Neural cell (in vitro differentiated cells): Measurements from ENCODE around the gene SLC43A3. TPM values are rescaled to one million over a fixed set of nuclear protein-coding genes. Genes with fewer than 3 reads are reported as not detected.

Experiments used
- H2AFZ ChIP-seq: fragments of 200-600, 300-800 bp; sonication (generic), shearing (Covaris generic); 2 replicates; pipeline ENCODE4 v1.6.0; 2014; ENCODE audit warnings: low read depth, mild to moderate bottlenecking, antibody characterized with exemption, low read length, moderate library complexity
- H3F3A ChIP-seq: fragments of 200-600 bp; shearing (Covaris generic); 2 replicates; pipeline ENCODE4 v1.6.1; 2016; ENCODE audit warnings: mild to moderate bottlenecking, moderate library complexity, mixed read lengths, antibody characterized with exemption, low read length; ENCODE audit not compliant: insufficient read depth, poor library complexity, severe bottlenecking
- H3K27ac ChIP-seq: fragments of 200-600, 300-800 bp; sonication (generic), shearing (Covaris generic); 2 replicates; pipeline ENCODE4 v1.5.1; 2014; ENCODE audit warnings: mild to moderate bottlenecking, low read length, moderate library complexity
- H3K27me3 ChIP-seq: fragments of 300-800, 200-600 bp; sonication (generic), shearing (Covaris generic); 2 replicates; pipeline ENCODE4 v1.6.0; 2014; ENCODE audit warnings: mild to moderate bottlenecking, low read depth, low read length, moderate library complexity; ENCODE audit not compliant: insufficient read depth
- H3K36me3 ChIP-seq: fragments of 300-800, 200-600 bp; sonication (generic), shearing (Covaris generic); 2 replicates; pipeline ENCODE4 v1.5.1; 2014; ENCODE audit warnings: mild to moderate bottlenecking, antibody characterized with exemption, low read length, moderate library complexity; ENCODE audit not compliant: insufficient read depth
- H3K4me2 ChIP-seq: fragments of 300-800, 200-600 bp; sonication (generic), shearing (Covaris generic); 2 replicates; pipeline ENCODE4 v1.6.0; 2014; ENCODE audit warnings: mild to moderate bottlenecking, low read length
- H3K4me3 ChIP-seq: fragments of 300-800, 200-600 bp; sonication (generic), shearing (Covaris generic); 2 replicates; pipeline ENCODE4 v1.5.1; 2014; ENCODE audit warnings: mild to moderate bottlenecking, low read length, moderate library complexity
- H3K79me2 ChIP-seq: fragments of 200-600 bp; shearing (Covaris generic); replicated peaks from 2 replicates; pipeline ENCODE4 v1.6.0; 2014; ENCODE audit warnings: mild to moderate bottlenecking, low read length, moderate library complexity; ENCODE audit not compliant: insufficient read depth
- H3K9ac ChIP-seq: fragments of 300-800, 200-600 bp; sonication (generic), shearing (Covaris generic); 2 replicates; pipeline ENCODE4 v1.6.1; 2016; ENCODE audit warnings: mild to moderate bottlenecking, low read length, mixed read lengths
- H3K9me2 ChIP-seq: fragments of 200-600 bp; shearing (Covaris generic); 2 replicates; pipeline ENCODE4 v1.6.1; 2016; ENCODE audit warnings: mild to moderate bottlenecking, low read length, mixed read lengths; ENCODE audit not compliant: insufficient read depth
- H3K9me3 ChIP-seq: fragments of 200-600, 300-800 bp; sonication (generic), shearing (Covaris generic); 2 replicates; pipeline ENCODE4 v1.6.1; 2016; ENCODE audit warnings: mild to moderate bottlenecking, mixed run types, low read length, moderate library complexity, mixed read lengths
- H4K20me1 ChIP-seq: fragments of 200-600 bp; shearing (Covaris generic); 2 replicates; pipeline ENCODE4 v1.6.1; 2016; ENCODE audit warnings: mild to moderate bottlenecking, mixed run types; ENCODE audit not compliant: insufficient read depth
- EP300 ChIP-seq: fragments of 450-650 bp; conservative IDR thresholded peaks from 2 replicates; pipeline ENCODE4 v1.6.1; 2014; ENCODE audit warnings: antibody characterized with exemption, mild to moderate bottlenecking, moderate library complexity; ENCODE audit not compliant: poor library complexity, severe bottlenecking
- EZH2 ChIP-seq: fragments of 200-600, 300-800 bp; shearing (Covaris generic), sonication (generic); IDR thresholded peaks from 2 replicates; pipeline ENCODE4 v1.6.1; 2014; ENCODE audit warnings: antibody characterized with exemption, low read length, borderline replicate concordance, mild to moderate bottlenecking; ENCODE audit not compliant: insufficient read depth, poor library complexity, severe bottlenecking
- MXI1 ChIP-seq: fragments of 450-650 bp; conservative IDR thresholded peaks from 2 replicates; pipeline ENCODE4 v1.6.1; 2014; ENCODE audit warnings: antibody characterized with exemption, mild to moderate bottlenecking; ENCODE audit not compliant: poor library complexity, severe bottlenecking
- POLR2AphosphoS5 ChIP-seq: IDR thresholded peaks from 2 replicates; pipeline ENCODE4 v1.6.1; 2012
- RAD21 ChIP-seq: fragments of 450-650 bp; conservative IDR thresholded peaks from 2 replicates; pipeline ENCODE4 v1.6.1; 2014; ENCODE audit warnings: antibody characterized with exemption, mild to moderate bottlenecking, moderate library complexity
- REST ChIP-seq: IDR thresholded peaks from 2 replicates; pipeline ENCODE4 v1.6.1; 2012; ENCODE audit warnings: borderline replicate concordance
- SMC3 ChIP-seq: fragments of 450-650 bp; conservative IDR thresholded peaks from 2 replicates; pipeline ENCODE4 v1.6.1; 2014; ENCODE audit warnings: antibody characterized with exemption, mild to moderate bottlenecking, moderate library complexity; ENCODE audit not compliant: poor library complexity
- TAF1 ChIP-seq: IDR thresholded peaks from 2 replicates; pipeline ENCODE4 v1.6.1; 2012; ENCODE audit warnings: low read depth
- polyA plus RNA-seq: library from polyadenylated mRNA; depleted of rRNA; stranded (reverse); fragments of >200 nt; gene quantifications from 2 replicates; pipeline ENCODE4 v1.2.3, GENCODE V29; 2014
- TF ChIP-seq, protein P1 (sequence below): fragments of 450-650 bp; IDR thresholded peaks from 2 replicates; pipeline ENCODE4 v1.5.1; 2014; ENCODE audit warnings: antibody characterized with exemption, mild to moderate bottlenecking, moderate library complexity; ENCODE audit not compliant: poor library complexity, severe bottlenecking

The SLC43A3 gene
- polyA plus RNA-seq, 1 donor from 2014 or later, result 0.33 TPM

- Histone ChIP-seq H3K4me2 (no peak overlapping the region), H3K9ac (no peak overlapping the region), H2AFZ (no peak overlapping the region), H3K9me2 (no peaks in the 10 kb centered on the region), H3K36me3 (no peaks in the 10 kb centered on the region), H4K20me1 (no peaks in the 10 kb centered on the region), H3F3A (no peaks in the 10 kb centered on the region), H3K9me3 (no peaks in the 10 kb centered on the region), H3K79me2 (no peaks in the 10 kb centered on the region), H3K27me3 (no peaks in the 10 kb centered on the region), H3K4me3 (no peak overlapping the region), H3K27ac (no peak overlapping the region)
- no peak for TF ChIP-seq SMC3
- TF ChIP-seq, protein P1, sequence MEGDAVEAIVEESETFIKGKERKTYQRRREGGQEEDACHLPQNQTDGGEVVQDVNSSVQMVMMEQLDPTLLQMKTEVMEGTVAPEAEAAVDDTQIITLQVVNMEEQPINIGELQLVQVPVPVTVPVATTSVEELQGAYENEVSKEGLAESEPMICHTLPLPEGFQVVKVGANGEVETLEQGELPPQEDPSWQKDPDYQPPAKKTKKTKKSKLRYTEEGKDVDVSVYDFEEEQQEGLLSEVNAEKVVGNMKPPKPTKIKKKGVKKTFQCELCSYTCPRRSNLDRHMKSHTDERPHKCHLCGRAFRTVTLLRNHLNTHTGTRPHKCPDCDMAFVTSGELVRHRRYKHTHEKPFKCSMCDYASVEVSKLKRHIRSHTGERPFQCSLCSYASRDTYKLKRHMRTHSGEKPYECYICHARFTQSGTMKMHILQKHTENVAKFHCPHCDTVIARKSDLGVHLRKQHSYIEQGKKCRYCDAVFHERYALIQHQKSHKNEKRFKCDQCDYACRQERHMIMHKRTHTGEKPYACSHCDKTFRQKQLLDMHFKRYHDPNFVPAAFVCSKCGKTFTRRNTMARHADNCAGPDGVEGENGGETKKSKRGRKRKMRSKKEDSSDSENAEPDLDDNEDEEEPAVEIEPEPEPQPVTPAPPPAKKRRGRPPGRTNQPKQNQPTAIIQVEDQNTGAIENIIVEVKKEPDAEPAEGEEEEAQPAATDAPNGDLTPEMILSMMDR, result no peak
- no peak for TF ChIP-seq REST
- no peak for TF ChIP-seq EZH2
- TF ChIP-seq POLR2AphosphoS5, result no peak
- no peak for TF ChIP-seq MXI1
- TF ChIP-seq TAF1, result no peak
- no peak for TF ChIP-seq RAD21
- TF ChIP-seq EP300, result no peak
Measured at GRCh38 chr11:57432714-57433163, 5.8 kb upstream of the SLC43A3 start.

DNA sequence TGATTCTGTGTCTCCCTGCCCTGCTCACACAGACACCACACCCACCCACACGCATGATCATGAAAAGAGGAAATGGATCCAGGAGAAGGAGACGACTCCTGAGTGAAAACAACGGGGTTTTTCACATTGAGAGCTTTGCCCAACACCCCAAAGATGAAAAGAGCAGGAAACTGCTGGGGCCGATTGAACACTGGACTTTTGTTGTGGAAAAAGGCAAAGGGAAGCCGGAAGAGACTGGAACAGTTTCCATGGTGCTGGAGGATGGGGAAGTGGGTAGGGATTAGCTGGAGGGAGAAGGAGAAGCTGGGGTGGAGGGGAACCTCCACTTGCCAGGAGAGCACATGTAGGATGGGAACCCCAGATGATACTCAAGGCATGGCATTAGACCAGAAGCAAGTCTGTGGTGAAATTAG lies 5.2 kb upstream of the SLC43A3 start:
- Histone ChIP-seq H3K4me3 (no peak overlapping the region), H3K79me2 (no peaks in the 10 kb centered on the region), H3K36me3 (no peaks in the 10 kb centered on the region), H3F3A (no peaks in the 10 kb centered on the region), H3K27ac (no peak overlapping the region), H3K4me2 (no peak overlapping the region), H2AFZ (no peak overlapping the region), H3K9ac (no peak overlapping the region), H3K9me2 (no peaks in the 10 kb centered on the region), H3K27me3 (peaks cover under 1% of the 10 kb centered on the region), H4K20me1 (no peaks in the 10 kb centered on the region), H3K9me3 (no peaks in the 10 kb centered on the region)
- TF ChIP-seq REST, result no peak
- no peak for TF ChIP-seq POLR2AphosphoS5
- TF ChIP-seq TAF1, result no peak
- no peak for TF ChIP-seq MXI1
- no peak for TF ChIP-seq RAD21
